ENCODE data around the gene COL26A1. TPM values are rescaled to one million over a fixed set of nuclear protein-coding genes. Genes with fewer than 3 reads are reported as not detected.
"Not testable (repeated sequence)": the region's sequence is repeated elsewhere in the genome, so short reads cannot be mapped to it uniquely, and the experiment has no call there.

Gene COL26A1
- polyA plus RNA-seq, 1 donor from 2014 or later: 36.6 TPM

GRCh38 chr7:101502466-101503098 lies 139.9 kb downstream of the COL26A1 start:
- H3K4me3 ChIP-seq (ENCODE audit: low read length): no peak overlapping the region
- no peak overlapping the region for H2AFZ ChIP-seq (ENCODE audit: low read depth, low read length)
- no peaks in the 10 kb centered on the region for H3K27me3 ChIP-seq (ENCODE audit: insufficient read depth, low read depth, low read length)
- no peak overlapping the region for H3K9ac ChIP-seq (ENCODE audit: low read length)
- TF ChIP-seq EP300 (conservative IDR thresholded peaks at IDR 0.05; ENCODE audit: poor library complexity, severe bottlenecking) (no peak), POLR2AphosphoS5 (IDR thresholded peaks at IDR 0.05) (no peak), EZH2 (IDR thresholded peaks at IDR 0.05; ENCODE audit: borderline replicate concordance, insufficient read depth, low read length, poor library complexity, severe bottlenecking) (no peak), SMC3 (conservative IDR thresholded peaks at IDR 0.05; ENCODE audit: poor library complexity) (no peak), TAF1 (IDR thresholded peaks at IDR 0.05; ENCODE audit: low read depth) (no peak)
- no peaks in the 10 kb centered on the region for H3K9me3 ChIP-seq (ENCODE audit: low read length)
- no peak overlapping the region for H3K27ac ChIP-seq (ENCODE audit: low read length)
- no peaks in the 10 kb centered on the region for H3F3A ChIP-seq (ENCODE audit: insufficient read depth, low read length, poor library complexity, severe bottlenecking)
- no peaks in the 10 kb centered on the region for H4K20me1 ChIP-seq (ENCODE audit: insufficient read depth)
- no peaks in the 10 kb centered on the region for H3K79me2 ChIP-seq (replicated peaks; ENCODE audit: insufficient read depth, low read length)
- no peaks in the 10 kb centered on the region for H3K36me3 ChIP-seq (ENCODE audit: insufficient read depth, low read length)
- no peaks in the 10 kb centered on the region for H3K9me2 ChIP-seq (ENCODE audit: insufficient read depth, low read length)
- H3K4me2 ChIP-seq (ENCODE audit: low read length): no peak overlapping the region

- H4K20me1 ChIP-seq (ENCODE audit: insufficient read depth); H3K27ac ChIP-seq (ENCODE audit: low read length); H3K79me2 ChIP-seq (replicated peaks; ENCODE audit: insufficient read depth, low read length); H2AFZ ChIP-seq (ENCODE audit: low read depth, low read length); H3K36me3 ChIP-seq (ENCODE audit: insufficient read depth, low read length); H3F3A ChIP-seq (ENCODE audit: insufficient read depth, low read length, poor library complexity, severe bottlenecking); H3K4me2 ChIP-seq (ENCODE audit: low read length); H3K9me2 ChIP-seq (ENCODE audit: insufficient read depth, low read length); H3K9me3 ChIP-seq (ENCODE audit: low read length); H3K9ac ChIP-seq (ENCODE audit: low read length); H3K4me3 ChIP-seq (ENCODE audit: low read length); H3K27me3 ChIP-seq (ENCODE audit: insufficient read depth, low read depth, low read length): not testable (repeated sequence)
Observed at GRCh38 chr7:101505510-101505909, 142.8 kb downstream of the COL26A1 start.

GRCh38 chr7:101506531-101506930 lies 143.9 kb downstream of the COL26A1 start:
- TF ChIP-seq TAF1 (IDR thresholded peaks at IDR 0.05; ENCODE audit: low read depth) (no peak), EZH2 (IDR thresholded peaks at IDR 0.05; ENCODE audit: borderline replicate concordance, insufficient read depth, low read length, poor library complexity, severe bottlenecking) (no peak), CTCF (IDR thresholded peaks at IDR 0.05; ENCODE audit: poor library complexity, severe bottlenecking) (no peak), SMC3 (conservative IDR thresholded peaks at IDR 0.05; ENCODE audit: poor library complexity) (no peak), REST (IDR thresholded peaks at IDR 0.05; ENCODE audit: borderline replicate concordance) (no peak), RAD21 (conservative IDR thresholded peaks at IDR 0.05) (no peak), EP300 (conservative IDR thresholded peaks at IDR 0.05; ENCODE audit: poor library complexity, severe bottlenecking) (no peak), POLR2AphosphoS5 (IDR thresholded peaks at IDR 0.05) (no peak), MXI1 (conservative IDR thresholded peaks at IDR 0.05; ENCODE audit: poor library complexity, severe bottlenecking) (no peak)
- no peaks in the 10 kb centered on the region for H3K36me3 ChIP-seq (ENCODE audit: insufficient read depth, low read length)
- H3K4me2 ChIP-seq (ENCODE audit: low read length): no peak overlapping the region
- no peaks in the 10 kb centered on the region for H3K79me2 ChIP-seq (replicated peaks; ENCODE audit: insufficient read depth, low read length)
- H3K9me2 ChIP-seq (ENCODE audit: insufficient read depth, low read length): no peaks in the 10 kb centered on the region
- H3K27me3 ChIP-seq (ENCODE audit: insufficient read depth, low read depth, low read length): no peaks in the 10 kb centered on the region
- no peaks in the 10 kb centered on the region for H4K20me1 ChIP-seq (ENCODE audit: insufficient read depth)
- H3K4me3 ChIP-seq (ENCODE audit: low read length): no peak overlapping the region
- no peak overlapping the region for H3K27ac ChIP-seq (ENCODE audit: low read length)
- no peak overlapping the region for H3K9ac ChIP-seq (ENCODE audit: low read length)
- no peaks in the 10 kb centered on the region for H3K9me3 ChIP-seq (ENCODE audit: low read length)
- no peaks in the 10 kb centered on the region for H3F3A ChIP-seq (ENCODE audit: insufficient read depth, low read length, poor library complexity, severe bottlenecking)
- H2AFZ ChIP-seq (ENCODE audit: low read depth, low read length): no peak overlapping the region

Measured in neural cell (in vitro differentiated cells).